Endothelial cell (in vitro differentiated cells): Measurements from ENCODE around the gene CLDN5. TPM values are rescaled to one million over a fixed set of nuclear protein-coding genes. Genes with fewer than 3 reads are reported as not detected.

Experiments
- DNase-seq: peaks from one replicate; pipeline ENCODE4 v3.0.0; 2021; ENCODE audit warnings: low spot score
- H3K27ac Mint-ChIP-seq: one replicate; pipeline ENCODE4 v1.8.0; 2021; ENCODE audit warnings: mixed read lengths, inconsistent platforms; ENCODE audit not compliant: unreplicated experiment
- H3K27me3 Mint-ChIP-seq: one replicate; pipeline ENCODE4 v1.8.0; 2021; ENCODE audit warnings: mild to moderate bottlenecking, moderate library complexity, mixed read lengths, inconsistent platforms; ENCODE audit not compliant: unreplicated experiment
- H3K36me3 Mint-ChIP-seq: one replicate; pipeline ENCODE4 v1.8.0; 2021; ENCODE audit warnings: mild to moderate bottlenecking, low read depth, mixed read lengths, inconsistent platforms; ENCODE audit not compliant: unreplicated experiment
- H3K4me1 Mint-ChIP-seq: one replicate; pipeline ENCODE4 v1.8.0; 2021; ENCODE audit warnings: mild to moderate bottlenecking, mixed read lengths, inconsistent platforms; ENCODE audit not compliant: unreplicated experiment
- H3K4me3 Mint-ChIP-seq: one replicate; pipeline ENCODE4 v1.8.0; 2021; ENCODE audit warnings: mild to moderate bottlenecking, mixed read lengths, inconsistent platforms; ENCODE audit not compliant: unreplicated experiment
- H3K9me3 Mint-ChIP-seq: one replicate; pipeline ENCODE4 v1.8.0; 2021; ENCODE audit warnings: mixed read lengths, inconsistent platforms; ENCODE audit not compliant: unreplicated experiment
- total RNA-seq: library from RNA; stranded (reverse); fragmentation: NEBNext Ultra II Directional; extraction: Animal tissue kit (Norgen Biotek cat#: 25700); gene quantifications from one replicate; pipeline ENCODE4 v1.2.1, GENCODE V29; 2021; ENCODE audit not compliant: unreplicated experiment
- TF ChIP-seq, protein P1 (sequence below): fragments of 200-600 bp; sonication (generic); IDR thresholded peaks from one replicate; pipeline ENCODE4 v1.5.0; 2021; ENCODE audit warnings: antibody characterized with exemption; ENCODE audit not compliant: unreplicated experiment

CLDN5 gene
- total RNA-seq, 1 donor from 2014 or later: 108 TPM

- Mint-ChIP-seq H3K4me1 (peaks cover 22% of the 10 kb centered on the region), H3K4me3 (no peak overlapping the region), H3K27ac (peak overlapping the region; percentile 32), H3K27me3 (peaks cover 7% of the 10 kb centered on the region), H3K9me3 (no peaks in the 10 kb centered on the region), H3K36me3 (peaks cover 7% of the 10 kb centered on the region)
- TF ChIP-seq, protein P1, sequence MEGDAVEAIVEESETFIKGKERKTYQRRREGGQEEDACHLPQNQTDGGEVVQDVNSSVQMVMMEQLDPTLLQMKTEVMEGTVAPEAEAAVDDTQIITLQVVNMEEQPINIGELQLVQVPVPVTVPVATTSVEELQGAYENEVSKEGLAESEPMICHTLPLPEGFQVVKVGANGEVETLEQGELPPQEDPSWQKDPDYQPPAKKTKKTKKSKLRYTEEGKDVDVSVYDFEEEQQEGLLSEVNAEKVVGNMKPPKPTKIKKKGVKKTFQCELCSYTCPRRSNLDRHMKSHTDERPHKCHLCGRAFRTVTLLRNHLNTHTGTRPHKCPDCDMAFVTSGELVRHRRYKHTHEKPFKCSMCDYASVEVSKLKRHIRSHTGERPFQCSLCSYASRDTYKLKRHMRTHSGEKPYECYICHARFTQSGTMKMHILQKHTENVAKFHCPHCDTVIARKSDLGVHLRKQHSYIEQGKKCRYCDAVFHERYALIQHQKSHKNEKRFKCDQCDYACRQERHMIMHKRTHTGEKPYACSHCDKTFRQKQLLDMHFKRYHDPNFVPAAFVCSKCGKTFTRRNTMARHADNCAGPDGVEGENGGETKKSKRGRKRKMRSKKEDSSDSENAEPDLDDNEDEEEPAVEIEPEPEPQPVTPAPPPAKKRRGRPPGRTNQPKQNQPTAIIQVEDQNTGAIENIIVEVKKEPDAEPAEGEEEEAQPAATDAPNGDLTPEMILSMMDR: no peak
- no peak for DNase-seq
These were observed 41.4 kb upstream of the CLDN5 start for GRCh38 chr22:19565382-19566278.

DNA sequence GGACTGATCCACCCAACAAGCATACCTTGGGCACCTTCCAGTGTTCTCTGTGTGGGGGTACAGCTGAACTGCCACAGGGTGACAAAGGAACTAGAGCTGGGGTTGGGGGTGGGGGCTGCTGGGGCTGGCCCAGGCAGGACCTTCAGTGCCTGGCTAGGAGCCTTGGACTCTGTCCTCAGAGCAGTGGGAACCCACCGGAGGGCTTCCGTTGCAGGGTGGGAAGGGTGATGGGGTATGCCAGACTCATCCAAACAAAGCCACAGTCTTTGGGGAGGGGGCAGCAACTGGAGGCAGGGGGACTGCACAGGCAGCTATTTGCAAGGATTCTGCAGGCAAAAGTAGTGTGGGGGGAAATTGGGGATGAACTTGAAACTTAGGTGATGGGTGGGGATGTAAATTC, 35.7 kb upstream of the CLDN5 start:
- no peak for DNase-seq
- H3K27me3 Mint-ChIP-seq: peaks cover 4% of the 10 kb centered on the region
- H3K27ac Mint-ChIP-seq: no peak overlapping the region
- H3K4me1 Mint-ChIP-seq: peaks cover 2% of the 10 kb centered on the region
- no peaks in the 10 kb centered on the region for H3K9me3 Mint-ChIP-seq
- H3K36me3 Mint-ChIP-seq: no peaks in the 10 kb centered on the region
- H3K4me3 Mint-ChIP-seq: no peak overlapping the region
- TF ChIP-seq, protein P1: no peak

- Mint-ChIP-seq H3K27me3 (peaks cover 4% of the 10 kb centered on the region), H3K4me3 (no peak overlapping the region), H3K9me3 (no peaks in the 10 kb centered on the region), H3K4me1 (peaks cover 8% of the 10 kb centered on the region), H3K36me3 (no peaks in the 10 kb centered on the region), H3K27ac (no peak overlapping the region)
- DNase-seq: no peak
- TF ChIP-seq, protein P1: no peak
These were observed 35.2 kb upstream of the CLDN5 start for GRCh38 chr22:19559324-19559811.

GRCh38 chr22:19556963-19557545, 32.8 kb upstream of the CLDN5 start:
- Mint-ChIP-seq H3K27ac (no peak overlapping the region), H3K36me3 (no peaks in the 10 kb centered on the region), H3K9me3 (no peaks in the 10 kb centered on the region), H3K4me3 (no peak overlapping the region), H3K4me1 (peaks cover 11% of the 10 kb centered on the region), H3K27me3 (peaks cover 2% of the 10 kb centered on the region)
- DNase-seq: no peak
- TF ChIP-seq, protein P1: no peak

GRCh38 chr22:19555651-19556050, 31.4 kb upstream of the CLDN5 start:
- Mint-ChIP-seq H3K4me3 (no peak overlapping the region), H3K4me1 (peaks cover 11% of the 10 kb centered on the region), H3K36me3 (no peaks in the 10 kb centered on the region), H3K9me3 (no peaks in the 10 kb centered on the region), H3K27ac (no peak overlapping the region), H3K27me3 (peaks cover 2% of the 10 kb centered on the region)
- no peak for DNase-seq
- TF ChIP-seq, protein P1: no peak
